Measurements from ENCODE around the gene SORCS2.
A peak's percentile ranks its signal among the peaks of the same experiment; 100 is the strongest.

The SORCS2 gene

GRCh38 chr4:7712021-7712671 is 519.8 kb downstream of the SORCS2 start:
- no peak for DNase-seq (ENCODE audit: low read depth)

GRCh38 chr4:7713757-7714156 is 521.4 kb downstream of the SORCS2 start:
- no peak for DNase-seq (ENCODE audit: low read depth)

DNA sequence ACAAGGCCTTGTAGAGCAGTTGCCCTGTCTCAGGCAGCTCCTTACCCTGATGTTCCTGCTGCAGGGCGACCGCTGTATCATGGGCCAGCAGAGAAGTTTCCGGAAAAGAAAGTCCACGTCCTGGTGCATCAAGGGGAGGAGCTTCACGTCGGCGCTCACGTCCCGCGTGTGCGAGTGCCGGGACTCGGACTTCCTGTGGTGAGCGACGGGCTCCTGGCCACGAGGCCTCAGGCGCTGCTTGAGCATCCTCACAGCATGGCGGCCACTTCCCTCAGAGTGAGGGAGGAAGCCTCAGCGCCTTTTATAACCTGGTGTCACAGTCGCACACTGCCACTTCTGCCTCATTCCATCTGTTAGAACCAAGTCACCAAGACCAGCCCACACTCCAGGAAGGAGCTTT is 521.8 kb downstream of the SORCS2 start:
- no peak for DNase-seq (ENCODE audit: low read depth)

- no peak for DNase-seq (ENCODE audit: low read depth)
Measured at GRCh38 chr4:7714738-7715137, 522.4 kb downstream of the SORCS2 start.

DNA sequence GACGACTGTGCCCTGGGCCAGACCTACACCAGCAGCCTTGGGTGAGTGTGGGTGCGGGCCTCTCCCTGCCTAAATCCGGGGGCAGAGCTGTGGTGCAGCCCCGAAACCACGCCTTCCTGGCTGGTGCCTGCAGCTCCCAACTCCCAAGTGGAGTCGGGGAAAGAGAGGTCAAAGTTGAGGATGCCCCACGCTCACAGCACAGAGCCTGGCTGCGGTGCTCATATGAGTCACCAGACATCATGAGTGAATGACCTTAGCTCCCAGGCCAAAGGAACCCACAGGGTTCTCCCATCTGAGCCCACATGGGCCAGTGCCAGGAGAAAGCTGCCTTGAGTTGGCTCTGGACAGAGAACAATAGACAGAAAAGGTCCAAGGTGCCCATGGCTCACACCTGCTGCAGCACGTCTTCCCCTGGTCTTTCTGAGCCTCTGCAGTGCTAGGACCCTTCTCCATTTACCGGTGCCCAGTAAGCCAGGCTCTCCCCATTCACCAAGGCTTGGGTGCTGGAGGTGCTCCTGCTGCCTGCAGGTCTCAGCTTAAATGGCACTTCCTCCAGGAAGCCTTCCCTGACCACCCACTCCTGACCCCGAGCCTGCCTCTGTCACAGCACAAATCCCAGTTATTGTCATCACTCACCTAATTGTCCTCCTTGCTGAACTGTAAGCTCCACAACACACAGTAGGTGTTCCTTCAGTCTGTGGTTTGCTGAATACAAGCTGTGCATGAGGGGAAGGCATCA is 523.1 kb downstream of the SORCS2 start:
- no peak for DNase-seq (ENCODE audit: low read depth)

DNA sequence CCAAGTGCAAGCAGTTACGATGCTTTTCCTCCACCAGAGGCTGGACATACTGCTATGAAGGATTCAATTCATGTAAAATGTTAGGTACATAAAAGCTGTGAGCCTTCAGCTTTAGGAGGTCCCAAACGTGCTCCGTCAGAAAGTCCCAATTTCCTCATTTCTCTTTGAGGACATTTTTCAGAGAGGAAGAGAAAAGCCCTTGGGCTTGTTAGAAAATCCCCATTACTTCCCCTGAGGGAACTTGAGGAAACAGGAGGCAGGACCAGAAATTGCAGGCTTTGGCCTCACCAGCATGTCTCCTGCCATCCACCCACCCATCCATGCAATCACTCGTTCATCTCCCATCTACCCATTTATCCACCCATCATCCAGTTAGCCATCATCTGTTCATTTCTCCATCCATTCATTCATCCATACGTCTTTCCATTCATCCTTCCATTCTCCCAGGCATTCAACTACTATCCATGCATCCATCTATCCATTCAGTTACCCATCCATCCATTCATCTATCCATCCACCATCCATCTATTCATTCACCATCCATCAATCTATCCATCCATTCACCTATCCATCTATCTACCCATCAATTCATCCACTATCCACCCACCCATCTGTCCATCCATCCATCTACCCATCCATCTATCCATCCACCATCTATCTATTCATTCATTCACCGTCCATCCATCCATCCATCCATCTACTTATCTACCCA is 523.8 kb downstream of the SORCS2 start:
- no peak for DNase-seq (ENCODE audit: low read depth)

DNA sequence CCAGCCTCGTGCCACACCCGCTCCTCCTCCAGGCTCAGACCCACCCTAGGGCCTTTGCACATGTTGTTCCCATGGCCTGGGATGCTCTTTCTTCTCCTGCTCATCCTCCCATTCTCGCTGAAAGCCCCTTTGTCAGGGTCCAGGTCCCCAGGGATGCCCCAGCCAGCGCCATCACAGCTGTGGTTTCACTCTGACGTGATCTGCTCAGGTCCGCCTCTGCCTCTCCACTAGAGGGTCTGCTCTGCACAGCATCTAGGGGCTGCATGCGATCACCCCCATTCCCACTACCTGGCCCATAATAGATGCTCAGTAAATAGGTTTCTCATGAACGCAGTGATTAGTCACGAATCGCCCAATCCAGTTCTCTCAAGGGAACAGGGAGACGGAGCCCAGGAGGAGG is 524.8 kb downstream of the SORCS2 start:
- DNase-seq (ENCODE audit: low read depth), result no peak

DNA sequence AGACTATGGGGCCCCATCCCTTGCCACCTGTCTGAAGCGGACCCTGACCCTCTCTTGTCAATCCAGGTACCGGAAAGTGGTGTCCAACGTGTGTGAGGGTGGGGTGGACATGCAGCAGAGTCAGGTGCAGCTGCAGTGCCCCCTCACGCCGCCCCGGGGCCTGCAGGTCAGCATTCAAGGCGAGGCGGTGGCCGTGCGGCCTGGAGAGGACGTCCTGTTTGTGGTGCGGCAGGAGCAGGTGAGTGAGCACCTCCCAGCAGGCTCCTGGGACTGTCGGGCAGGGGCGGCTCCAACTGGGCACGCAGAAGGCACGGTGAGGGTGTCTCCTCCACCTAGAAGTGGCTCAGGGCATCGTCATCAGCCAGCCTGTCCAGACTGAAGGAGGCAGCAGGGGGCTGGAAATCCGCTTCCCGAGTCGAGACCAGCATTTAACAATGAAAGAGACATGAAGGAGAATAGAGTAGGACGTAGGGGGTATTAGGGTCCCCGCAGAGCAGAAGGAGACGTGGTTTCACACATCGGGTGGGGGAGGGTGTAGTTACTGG is 525.7 kb downstream of the SORCS2 start:
- no peak for DNase-seq (ENCODE audit: low read depth)

- peak; percentile 10 for DNase-seq (ENCODE audit: low read depth)
Measured at GRCh38 chr4:7719354-7720174, 527.2 kb downstream of the SORCS2 start.

DNA sequence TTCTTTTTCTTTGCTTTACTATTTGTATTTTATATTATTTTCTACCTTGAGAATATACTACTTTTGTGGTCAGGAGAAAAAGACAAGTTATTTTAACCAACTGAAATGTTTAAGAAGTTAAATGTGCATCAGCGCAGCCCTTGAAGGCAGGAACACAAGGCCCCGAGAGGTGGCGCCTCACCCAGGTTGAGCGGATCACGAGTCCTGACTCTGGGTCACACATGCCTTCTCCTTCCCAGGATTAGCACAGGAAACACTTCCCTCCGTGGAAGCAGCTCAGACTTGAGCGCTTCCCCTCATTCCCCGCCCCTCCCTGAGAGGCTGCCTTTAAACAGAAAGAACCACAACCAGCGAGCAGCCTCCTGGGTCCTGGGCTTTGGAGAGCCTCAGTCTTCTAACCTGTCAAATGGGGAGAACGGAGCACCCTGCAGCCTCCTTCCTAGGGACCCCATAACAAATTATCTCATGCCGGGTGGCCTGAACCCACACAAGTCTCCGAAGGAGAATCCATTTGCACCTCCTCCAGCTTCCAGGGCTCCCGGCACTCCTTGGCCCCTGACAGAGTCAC is 529.7 kb downstream of the SORCS2 start:
- DNase-seq (ENCODE audit: low read depth), result peak; percentile 41

DNA sequence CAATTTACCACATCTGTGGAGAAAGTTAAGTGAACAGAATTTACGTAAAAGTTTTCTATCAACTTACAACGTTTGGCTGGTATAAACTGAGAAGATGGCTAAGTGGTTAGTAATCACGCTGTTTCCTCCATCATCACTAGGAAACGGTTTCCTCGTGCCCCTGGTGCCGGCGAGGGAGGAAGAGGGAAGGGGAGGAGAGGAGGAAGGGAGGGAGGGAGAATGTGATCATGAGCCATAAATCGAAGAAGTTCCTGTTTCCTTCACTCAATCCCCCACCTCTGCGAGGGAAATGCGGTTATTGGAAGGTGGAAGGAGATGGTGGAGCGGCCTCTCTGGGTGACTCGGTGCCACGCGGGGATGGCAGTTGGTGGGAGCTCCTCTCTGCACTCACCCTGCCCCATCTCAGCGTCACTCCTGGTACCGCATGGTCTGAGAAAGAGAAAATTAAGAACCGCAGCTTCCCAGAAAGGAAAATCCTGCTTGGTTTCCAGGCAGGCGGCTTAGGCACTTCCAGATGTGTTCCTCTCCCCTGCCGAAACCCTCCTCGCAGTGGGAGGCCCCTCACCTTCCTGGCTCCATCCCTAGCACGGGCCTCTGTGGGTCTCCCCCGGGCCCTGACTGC is 530.5 kb downstream of the SORCS2 start:
- DNase-seq (ENCODE audit: low read depth), result peak; percentile 27

DNA sequence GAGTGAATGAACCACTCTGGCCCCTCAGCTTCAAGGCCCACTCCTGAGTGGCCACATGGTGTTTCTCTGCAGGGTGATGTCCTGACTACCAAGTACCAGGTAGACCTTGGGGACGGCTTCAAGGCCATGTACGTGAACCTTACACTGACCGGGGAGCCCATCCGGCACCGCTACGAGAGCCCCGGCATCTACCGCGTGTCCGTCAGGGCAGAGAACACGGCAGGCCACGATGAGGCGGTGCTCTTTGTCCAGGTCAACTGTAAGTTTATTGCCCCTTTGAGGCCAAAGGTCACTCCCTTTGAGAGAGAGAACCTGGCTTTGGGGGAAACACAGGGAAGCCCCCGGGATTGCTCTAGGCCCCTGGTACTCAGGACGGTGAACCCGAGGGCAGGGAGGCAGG is 531.3 kb downstream of the SORCS2 start:
- no peak for DNase-seq (ENCODE audit: low read depth)

GRCh38 chr4:7725951-7726350 is 533.6 kb downstream of the SORCS2 start:
- DNase-seq (ENCODE audit: low read depth), result peak; percentile 11

DNA sequence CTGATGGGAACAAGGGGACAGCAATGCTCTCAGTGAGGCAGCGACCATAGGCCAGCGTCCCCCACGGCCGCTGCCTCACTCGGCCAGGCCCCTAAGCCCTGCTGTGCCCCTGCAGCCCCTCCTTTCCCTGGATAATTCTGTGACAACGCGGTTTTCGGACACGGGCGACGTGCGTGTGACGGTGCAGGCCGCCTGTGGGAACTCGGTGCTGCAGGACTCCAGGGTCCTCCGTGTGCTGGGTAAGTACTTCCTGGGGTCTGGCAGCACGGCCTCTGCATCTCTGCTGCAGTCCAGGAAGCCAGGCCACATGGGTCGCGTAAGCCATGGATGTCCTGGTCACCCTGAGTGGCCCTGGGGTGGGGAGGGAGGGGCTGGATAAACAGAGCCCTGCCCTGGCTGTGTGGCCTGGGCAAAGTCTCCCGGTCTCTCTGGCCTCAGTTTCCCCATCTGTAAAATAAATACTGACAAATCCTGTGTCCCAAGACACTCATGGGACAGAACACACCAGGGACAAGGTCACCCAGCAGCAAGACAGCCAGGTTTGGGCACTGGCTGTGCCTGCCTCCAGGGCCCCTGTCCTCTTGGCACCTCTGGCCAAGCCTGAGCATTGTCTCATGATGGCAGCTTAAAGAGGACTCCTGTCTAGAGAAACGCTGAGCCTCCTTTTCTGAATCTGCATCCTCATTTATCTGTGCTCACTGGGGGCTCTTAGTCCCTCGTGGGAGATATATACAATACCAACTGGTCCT is 534.5 kb downstream of the SORCS2 start:
- DNase-seq (ENCODE audit: low read depth), result no peak

DNA sequence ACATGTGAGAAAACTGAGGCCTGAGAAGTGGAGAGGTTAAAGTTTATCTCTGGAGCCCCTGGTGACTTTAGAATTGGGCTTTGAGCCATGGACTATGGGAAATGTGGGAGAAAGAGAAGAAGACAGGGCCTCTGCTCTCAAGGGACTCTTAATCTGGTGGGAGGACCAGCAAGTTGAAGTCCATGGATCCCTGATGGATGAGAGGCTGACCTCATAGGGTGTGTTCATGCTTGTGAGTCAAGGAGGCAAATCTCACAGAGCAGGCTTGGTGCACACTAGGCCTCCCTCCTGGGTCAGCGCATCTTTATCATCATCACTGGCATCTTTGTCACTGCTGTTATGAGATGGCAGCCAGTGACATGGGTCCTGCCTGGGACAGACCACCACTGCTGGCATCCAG is 535.4 kb downstream of the SORCS2 start:
- peak; percentile 18 for DNase-seq (ENCODE audit: low read depth)

- DNase-seq (ENCODE audit: low read depth), result no peak
Measured at GRCh38 chr4:7731437-7731836, 539.1 kb downstream of the SORCS2 start.

- DNase-seq (ENCODE audit: low read depth), result no peak
Measured at GRCh38 chr4:7732263-7732662, 539.9 kb downstream of the SORCS2 start.

GRCh38 chr4:7733201-7733600 is 540.9 kb downstream of the SORCS2 start:
- no peak for DNase-seq (ENCODE audit: low read depth)

- DNase-seq (ENCODE audit: low read depth), result no peak
Measured at GRCh38 chr4:7733801-7734650, 541.7 kb downstream of the SORCS2 start.

Measured in amniotic epithelial cell (primary cell).